Erythroblast (primary cell): ENCODE measurements around the gene KCNAB2.

Experiments
- GATA1 ChIP-seq: IDR thresholded peaks from 2 replicates; pipeline ENCODE4 v1.6.1; 2011; ENCODE audit warnings: low read depth, mild to moderate bottlenecking, control low read depth, low read length, moderate library complexity
- POLR2A ChIP-seq: IDR thresholded peaks from 2 replicates; pipeline ENCODE4 v1.6.1; 2011; ENCODE audit warnings: mild to moderate bottlenecking, low read length

DNA sequence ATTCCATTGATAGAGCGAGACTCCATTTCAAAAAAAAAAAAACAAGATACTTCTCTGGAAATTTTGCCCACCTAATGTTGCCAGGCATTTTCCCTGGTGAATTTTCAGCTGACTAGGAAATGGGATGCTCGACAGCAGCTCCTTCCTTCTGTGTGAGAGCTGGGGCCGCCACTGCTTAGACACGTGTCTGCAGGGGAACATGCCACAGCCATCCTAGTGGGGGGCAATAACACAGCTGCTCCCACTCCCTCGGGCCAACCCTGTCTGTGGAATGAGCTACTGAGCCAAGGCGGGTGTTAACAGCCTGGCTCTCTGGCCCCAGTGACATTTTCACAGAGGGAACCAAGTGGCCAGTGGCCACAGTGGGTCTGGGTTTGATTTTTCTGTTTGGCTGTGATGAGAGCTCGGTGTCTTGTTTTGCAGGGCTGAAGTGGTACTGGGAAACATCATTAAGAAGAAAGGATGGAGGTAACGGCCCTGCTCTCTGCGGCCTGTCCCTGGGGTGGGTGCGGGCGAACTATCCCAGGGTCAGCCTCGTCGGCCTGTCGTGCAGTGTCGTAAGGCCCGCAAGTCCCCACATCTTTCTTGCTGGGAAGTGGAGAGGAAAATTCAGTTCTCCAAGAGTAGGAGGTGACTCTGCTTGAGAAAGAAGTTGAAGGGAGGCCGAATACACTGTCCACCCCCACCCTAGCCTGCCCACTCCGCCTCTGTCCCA is 39.2 kb downstream of the KCNAB2 start:
- TF ChIP-seq POLR2A = no peak
- no peak for TF ChIP-seq GATA1
